ENCODE data around the gene ITGB1. TPM values are rescaled to one million over a fixed set of nuclear protein-coding genes. Genes with fewer than 3 reads are reported as not detected.
A peak's percentile ranks its signal among the peaks of the same experiment; 100 is the strongest.

ITGB1 gene
- total RNA-seq, 1 donor from 2014 or later, result 263 TPM

- peak overlapping the region; percentile 86 for H3K27ac Mint-ChIP-seq (ENCODE audit: unreplicated experiment)
- peaks cover 12% of the 10 kb centered on the region for H3K9me3 Mint-ChIP-seq (ENCODE audit: unreplicated experiment)
- TF ChIP-seq CTCF (IDR thresholded peaks at IDR 0.05; ENCODE audit: partially characterized antibody, unreplicated experiment), result no peak
Measured at GRCh38 chr10:32957341-32958084, 517 bp downstream of the ITGB1 start.

GRCh38 chr10:32956365-32957197 lies 1.4 kb downstream of the ITGB1 start:
- Mint-ChIP-seq H3K27me3 (ENCODE audit: unreplicated experiment) (peaks cover 8% of the 10 kb centered on the region), H3K36me3 (ENCODE audit: unreplicated experiment) (no peaks in the 10 kb centered on the region), H3K9me3 (ENCODE audit: unreplicated experiment) (peaks cover 12% of the 10 kb centered on the region), H3K4me3 (ENCODE audit: unreplicated experiment) (peak overlapping the region; percentile 91), H3K27ac (ENCODE audit: unreplicated experiment) (peak overlapping the region; percentile 86), H3K4me1 (ENCODE audit: low read depth, unreplicated experiment) (peaks cover 40% of the 10 kb centered on the region)
- no peak for DNase-seq
- no peak for TF ChIP-seq CTCF (IDR thresholded peaks at IDR 0.05; ENCODE audit: partially characterized antibody, unreplicated experiment)

More at GRCh38 chr10:32957341-32958084, 517 bp downstream of the ITGB1 start:
- peaks cover 38% of the 10 kb centered on the region for H3K4me1 Mint-ChIP-seq (ENCODE audit: low read depth, unreplicated experiment)
- H3K4me3 Mint-ChIP-seq (ENCODE audit: unreplicated experiment), result peak overlapping the region; percentile 91
- peaks cover 8% of the 10 kb centered on the region for H3K27me3 Mint-ChIP-seq (ENCODE audit: unreplicated experiment)
- no peaks in the 10 kb centered on the region for H3K36me3 Mint-ChIP-seq (ENCODE audit: unreplicated experiment)
- DNase-seq, result peak; percentile 69

- no peak for TF ChIP-seq CTCF (IDR thresholded peaks at IDR 0.05; ENCODE audit: partially characterized antibody, unreplicated experiment)
- Mint-ChIP-seq H3K4me3 (ENCODE audit: unreplicated experiment) (peak overlapping the region; percentile 91), H3K27me3 (ENCODE audit: unreplicated experiment) (peaks cover 8% of the 10 kb centered on the region), H3K27ac (ENCODE audit: unreplicated experiment) (no peak overlapping the region), H3K4me1 (ENCODE audit: low read depth, unreplicated experiment) (peaks cover 48% of the 10 kb centered on the region), H3K9me3 (ENCODE audit: unreplicated experiment) (peaks cover 10% of the 10 kb centered on the region), H3K36me3 (ENCODE audit: unreplicated experiment) (no peaks in the 10 kb centered on the region)
- no peak for DNase-seq
Measured at GRCh38 chr10:32955790-32956189, 2.2 kb downstream of the ITGB1 start.

- no peaks in the 10 kb centered on the region for H3K36me3 Mint-ChIP-seq (ENCODE audit: unreplicated experiment)
- peak overlapping the region; percentile 70 for H3K4me3 Mint-ChIP-seq (ENCODE audit: unreplicated experiment)
- no peak for TF ChIP-seq CTCF (IDR thresholded peaks at IDR 0.05; ENCODE audit: partially characterized antibody, unreplicated experiment)
- no peak overlapping the region for H3K27ac Mint-ChIP-seq (ENCODE audit: unreplicated experiment)
- no peak for DNase-seq
- peaks cover 10% of the 10 kb centered on the region for H3K9me3 Mint-ChIP-seq (ENCODE audit: unreplicated experiment)
- H3K27me3 Mint-ChIP-seq (ENCODE audit: unreplicated experiment), result peaks cover 8% of the 10 kb centered on the region
- peaks cover 52% of the 10 kb centered on the region for H3K4me1 Mint-ChIP-seq (ENCODE audit: low read depth, unreplicated experiment)
Measured at GRCh38 chr10:32955299-32955772, 2.7 kb downstream of the ITGB1 start.
